Fibroblast of lung (primary cell): ENCODE data around the gene CALM1. TPM values are rescaled to one million over a fixed set of nuclear protein-coding genes. Genes with fewer than 3 reads are reported as not detected.

ENCODE experiments used
- DNase-seq, 2 donors: peaks; one replicate each; pipeline versions ENCODE4 v3.0.0 to v3.0.0-alpha.2; 2010; ENCODE audit warnings: low read depth in 2 of 2
- H2AFZ ChIP-seq: 2 replicates; pipeline ENCODE4 v1.5.1; 2012; ENCODE audit warnings: low read length, control low read depth, inconsistent platforms
- H3K27ac ChIP-seq: 2 replicates; pipeline ENCODE4 v1.5.1; 2011; ENCODE audit warnings: low read length, control low read depth; ENCODE audit not compliant: insufficient read depth
- H3K27me3 ChIP-seq: 2 replicates; pipeline ENCODE4 v1.5.1; 2011; ENCODE audit warnings: mild to moderate bottlenecking, low read length; ENCODE audit not compliant: control insufficient read depth, insufficient read depth
- H3K36me3 ChIP-seq: 2 replicates; pipeline ENCODE4 v1.5.1; 2011; ENCODE audit warnings: low read length; ENCODE audit not compliant: control insufficient read depth, insufficient read depth
- H3K4me1 ChIP-seq: 2 replicates; pipeline ENCODE4 v1.5.1; 2011; ENCODE audit warnings: low read length; ENCODE audit not compliant: control insufficient read depth, insufficient read depth; ENCODE audit errors: extremely low read depth
- H3K4me2 ChIP-seq: 2 replicates; pipeline ENCODE4 v1.5.1; 2011; ENCODE audit warnings: low read length, control low read depth; ENCODE audit not compliant: insufficient read depth; ENCODE audit errors: extremely low read depth
- H3K4me3 ChIP-seq, 4 experiments: fragments of 200-600 bp in 1 of 4; sonication (generic) in 1 of 4; replicated peaks in 1 of 4; 2 replicates each; pipeline ENCODE4 v1.5.1; 2011 to 2016; ENCODE audit warnings: low read length in 4 of 4, low read depth in 3 of 4, mild to moderate bottlenecking in 3 of 4, control low read depth in 2 of 4, inconsistent platforms in 1 of 4, mixed read lengths in 1 of 4; ENCODE audit not compliant: insufficient read depth in 1 of 4; ENCODE audit errors: control extremely low read depth in 1 of 4
- H3K79me2 ChIP-seq: 2 replicates; pipeline ENCODE4 v1.5.1; 2012; ENCODE audit warnings: mild to moderate bottlenecking, low read length, inconsistent platforms; ENCODE audit not compliant: control insufficient read depth, insufficient read depth
- H3K9ac ChIP-seq: 2 replicates; pipeline ENCODE4 v1.5.1; 2011; ENCODE audit warnings: mild to moderate bottlenecking, low read length, control low read depth; ENCODE audit not compliant: insufficient read depth
- H3K9me3 ChIP-seq: 2 replicates; pipeline ENCODE4 v1.5.1; 2012; ENCODE audit warnings: low read depth, low read length; ENCODE audit not compliant: control insufficient read depth, insufficient read depth
- H4K20me1 ChIP-seq: 2 replicates; pipeline ENCODE4 v1.5.1; 2011; ENCODE audit warnings: low read length; ENCODE audit not compliant: control insufficient read depth, insufficient read depth; ENCODE audit errors: extremely low read depth
- EZH2 ChIP-seq: IDR thresholded peaks from 2 replicates; pipeline ENCODE4 v1.5.1; 2012; ENCODE audit warnings: low read length, control low read depth, mild to moderate bottlenecking; ENCODE audit errors: missing control alignments
- polyA plus RNA-seq, 2 donors: library from polyadenylated mRNA; depleted of rRNA in 1 of 2; stranded (reverse) in 1 of 2; unstranded in 1 of 2; fragments of >200 nt; gene quantifications; 2 replicates each; pipeline ENCODE4 v1.2.1, GENCODE V29; 2011 to 2012; ENCODE audit warnings: missing spikeins in 1 of 2
- total RNA-seq: library from RNA; depleted of rRNA; stranded (reverse); fragments of >200 nt; gene quantifications from 2 replicates; pipeline ENCODE4 v1.2.1, GENCODE V29; 2014
- TF ChIP-seq, protein P1 (sequence below), 2 donors: IDR thresholded peaks in 1 of 2; conservative IDR thresholded peaks in 1 of 2; 1 replicate in 1 of 2; 2 replicates in 1 of 2; pipeline ENCODE4 v1.5.1; 2011 to 2012; ENCODE audit warnings: low read length in 2 of 2, control low read depth in 1 of 2, inconsistent platforms in 1 of 2, low read depth in 1 of 2, mild to moderate bottlenecking in 1 of 2

Gene CALM1
- total and polyA plus RNA-seq, 2 donors (not counting 1 experiment from before 2014, with no cell fraction given), result 620 to 632 TPM

DNA sequence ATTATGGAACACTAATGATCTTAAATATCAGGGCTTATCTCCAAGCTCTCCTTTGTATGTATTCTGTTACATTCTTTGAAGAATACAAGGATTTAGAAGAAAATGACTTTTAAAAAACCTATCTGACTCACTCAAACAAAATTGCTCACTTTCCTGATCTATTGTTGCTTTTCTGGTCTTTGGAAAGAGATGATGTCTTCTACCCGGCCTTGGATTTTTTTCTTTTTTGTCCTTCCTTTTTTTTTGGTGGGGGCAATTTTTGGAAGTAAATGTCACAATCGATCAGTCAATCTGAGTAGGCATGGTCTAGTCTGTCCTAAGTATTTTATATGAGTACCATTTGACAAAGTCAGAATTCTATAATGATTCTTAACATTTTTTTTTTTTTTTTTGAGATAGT lies 10.5 kb upstream of the CALM1 start:
- H3K27me3 ChIP-seq, result no peaks in the 10 kb centered on the region
- peaks cover 14% of the 10 kb centered on the region for H3K4me1 ChIP-seq
- no peak for TF ChIP-seq EZH2
- TF ChIP-seq, protein P1, sequence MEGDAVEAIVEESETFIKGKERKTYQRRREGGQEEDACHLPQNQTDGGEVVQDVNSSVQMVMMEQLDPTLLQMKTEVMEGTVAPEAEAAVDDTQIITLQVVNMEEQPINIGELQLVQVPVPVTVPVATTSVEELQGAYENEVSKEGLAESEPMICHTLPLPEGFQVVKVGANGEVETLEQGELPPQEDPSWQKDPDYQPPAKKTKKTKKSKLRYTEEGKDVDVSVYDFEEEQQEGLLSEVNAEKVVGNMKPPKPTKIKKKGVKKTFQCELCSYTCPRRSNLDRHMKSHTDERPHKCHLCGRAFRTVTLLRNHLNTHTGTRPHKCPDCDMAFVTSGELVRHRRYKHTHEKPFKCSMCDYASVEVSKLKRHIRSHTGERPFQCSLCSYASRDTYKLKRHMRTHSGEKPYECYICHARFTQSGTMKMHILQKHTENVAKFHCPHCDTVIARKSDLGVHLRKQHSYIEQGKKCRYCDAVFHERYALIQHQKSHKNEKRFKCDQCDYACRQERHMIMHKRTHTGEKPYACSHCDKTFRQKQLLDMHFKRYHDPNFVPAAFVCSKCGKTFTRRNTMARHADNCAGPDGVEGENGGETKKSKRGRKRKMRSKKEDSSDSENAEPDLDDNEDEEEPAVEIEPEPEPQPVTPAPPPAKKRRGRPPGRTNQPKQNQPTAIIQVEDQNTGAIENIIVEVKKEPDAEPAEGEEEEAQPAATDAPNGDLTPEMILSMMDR (conservative IDR thresholded peaks at IDR 0.05 in 1 of 2, IDR thresholded peaks at IDR 0.05 in 1 of 2; ENCODE audit: low read depth in 1 of 2, low read length in 2 of 2), result no peak
- no peaks in the 10 kb centered on the region for H3K36me3 ChIP-seq
- H3K27ac ChIP-seq, result no peak overlapping the region
- no peak for DNase-seq
- no peak overlapping the region for H2AFZ ChIP-seq
- no peaks in the 10 kb centered on the region for H3K79me2 ChIP-seq
- no peaks in the 10 kb centered on the region for H3K9me3 ChIP-seq
- H4K20me1 ChIP-seq, result no peaks in the 10 kb centered on the region
- H3K9ac ChIP-seq, result no peak overlapping the region
- H3K4me3 ChIP-seq, result no peak overlapping the region
- no peak overlapping the region for H3K4me2 ChIP-seq

DNA sequence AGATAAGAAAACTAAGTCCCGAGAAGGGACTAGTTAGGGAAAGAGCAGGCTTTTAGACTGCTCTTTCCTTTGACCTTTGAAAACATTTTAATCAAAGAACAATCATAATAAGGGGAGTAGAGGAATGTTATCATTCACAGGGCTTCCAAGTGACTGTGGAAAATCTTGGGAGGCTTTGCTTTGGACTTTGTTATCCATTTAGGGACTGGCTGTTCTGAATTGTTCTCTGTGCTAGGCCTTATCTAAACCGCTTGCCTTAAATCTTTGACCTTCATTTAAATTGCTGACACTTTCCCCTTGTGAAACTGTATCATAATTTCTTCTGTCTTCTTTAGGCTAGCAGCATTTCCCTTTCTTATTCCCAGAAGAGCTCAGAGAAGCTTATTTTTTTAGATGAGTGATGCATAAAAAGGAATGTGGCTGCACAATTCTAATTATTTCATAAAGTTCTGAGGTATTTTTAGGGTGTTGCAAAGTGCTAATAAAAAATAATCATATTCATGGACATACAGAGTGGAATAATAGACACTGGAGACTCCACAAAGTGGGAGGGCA lies 9.5 kb upstream of the CALM1 start:
- no peaks in the 10 kb centered on the region for H3K9me3 ChIP-seq
- no peak overlapping the region for H3K4me2 ChIP-seq
- H3K27me3 ChIP-seq, result no peaks in the 10 kb centered on the region
- no peak overlapping the region for H3K9ac ChIP-seq
- no peak overlapping the region for H3K4me3 ChIP-seq
- TF ChIP-seq, protein P1 (conservative IDR thresholded peaks at IDR 0.05 in 1 of 2, IDR thresholded peaks at IDR 0.05 in 1 of 2; ENCODE audit: low read depth in 1 of 2, low read length in 2 of 2), result no peak
- H2AFZ ChIP-seq, result no peak overlapping the region
- H3K79me2 ChIP-seq, result no peaks in the 10 kb centered on the region
- H3K4me1 ChIP-seq, result peaks cover 7% of the 10 kb centered on the region
- H4K20me1 ChIP-seq, result no peaks in the 10 kb centered on the region
- no peak for DNase-seq
- H3K27ac ChIP-seq, result no peak overlapping the region
- no peaks in the 10 kb centered on the region for H3K36me3 ChIP-seq

DNA sequence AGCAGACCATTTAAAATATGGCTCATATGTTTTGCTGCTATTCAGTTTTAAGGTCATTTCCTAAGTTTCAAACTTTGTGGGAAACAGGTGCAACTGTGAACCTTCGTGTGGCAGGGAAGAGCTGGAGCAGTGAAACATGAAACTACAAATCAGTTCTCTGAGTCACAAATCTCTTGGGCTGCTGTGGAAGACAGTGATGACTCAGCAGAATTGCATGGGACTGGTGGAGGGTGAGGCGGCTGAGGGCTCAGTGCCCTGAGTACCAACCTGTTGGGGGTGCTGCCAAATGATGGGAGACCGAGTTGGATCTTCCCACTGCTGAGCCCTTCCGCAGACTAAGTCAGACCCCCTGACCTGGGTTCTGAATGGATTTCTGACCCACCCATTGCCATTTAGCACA lies 8.4 kb upstream of the CALM1 start:
- no peak overlapping the region for H3K4me3 ChIP-seq
- no peaks in the 10 kb centered on the region for H3K79me2 ChIP-seq
- no peak overlapping the region for H3K27ac ChIP-seq
- H2AFZ ChIP-seq, result no peak overlapping the region
- peaks cover 7% of the 10 kb centered on the region for H3K4me1 ChIP-seq
- no peak overlapping the region for H3K9ac ChIP-seq
- no peaks in the 10 kb centered on the region for H3K27me3 ChIP-seq
- H3K36me3 ChIP-seq, result no peaks in the 10 kb centered on the region
- no peak for TF ChIP-seq EZH2
- TF ChIP-seq, protein P1 (conservative IDR thresholded peaks at IDR 0.05 in 1 of 2, IDR thresholded peaks at IDR 0.05 in 1 of 2; ENCODE audit: low read depth in 1 of 2, low read length in 2 of 2), result no peak
- no peaks in the 10 kb centered on the region for H3K9me3 ChIP-seq
- no peaks in the 10 kb centered on the region for H4K20me1 ChIP-seq
- DNase-seq, result peak; percentile 86
- no peak overlapping the region for H3K4me2 ChIP-seq
